ENCODE results near the gene ERBB2.

DNA sequence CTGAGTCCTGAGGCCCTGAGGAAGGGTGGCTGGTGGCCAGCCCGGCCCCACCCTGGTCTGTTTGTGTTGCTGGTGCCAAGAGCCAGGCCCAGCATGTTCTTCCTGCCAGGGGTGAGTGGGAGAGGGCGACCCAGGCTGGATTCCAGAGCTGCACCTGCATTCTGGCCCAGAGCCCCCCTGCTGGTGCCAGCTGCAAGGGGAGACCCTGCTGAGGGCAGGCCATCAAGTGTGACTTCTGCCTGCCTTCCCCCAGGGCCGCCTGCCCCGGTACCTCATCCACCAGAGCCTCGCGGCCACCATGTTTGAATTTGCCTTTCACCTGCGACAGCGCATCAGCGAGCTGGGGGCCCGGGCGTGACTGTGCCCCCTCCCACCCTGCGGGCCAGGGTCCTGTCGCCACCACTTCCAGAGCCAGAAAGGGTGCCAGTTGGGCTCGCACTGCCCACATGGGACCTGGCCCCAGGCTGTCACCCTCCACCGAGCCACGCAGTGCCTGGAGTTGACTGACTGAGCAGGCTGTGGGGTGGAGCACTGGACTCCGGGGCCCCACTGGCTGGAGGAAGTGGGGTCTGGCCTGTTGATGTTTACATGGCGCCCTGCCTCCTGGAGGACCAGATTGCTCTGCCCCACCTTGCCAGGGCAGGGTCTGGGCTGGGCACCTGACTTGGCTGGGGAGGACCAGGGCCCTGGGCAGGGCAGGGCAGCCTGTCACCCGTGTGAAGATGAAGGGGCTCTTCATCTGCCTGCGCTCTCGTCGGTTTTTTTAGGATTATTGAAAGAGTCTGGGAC is 37.1 kb upstream of the ERBB2 start:
- TF ChIP-seq, protein P1, sequence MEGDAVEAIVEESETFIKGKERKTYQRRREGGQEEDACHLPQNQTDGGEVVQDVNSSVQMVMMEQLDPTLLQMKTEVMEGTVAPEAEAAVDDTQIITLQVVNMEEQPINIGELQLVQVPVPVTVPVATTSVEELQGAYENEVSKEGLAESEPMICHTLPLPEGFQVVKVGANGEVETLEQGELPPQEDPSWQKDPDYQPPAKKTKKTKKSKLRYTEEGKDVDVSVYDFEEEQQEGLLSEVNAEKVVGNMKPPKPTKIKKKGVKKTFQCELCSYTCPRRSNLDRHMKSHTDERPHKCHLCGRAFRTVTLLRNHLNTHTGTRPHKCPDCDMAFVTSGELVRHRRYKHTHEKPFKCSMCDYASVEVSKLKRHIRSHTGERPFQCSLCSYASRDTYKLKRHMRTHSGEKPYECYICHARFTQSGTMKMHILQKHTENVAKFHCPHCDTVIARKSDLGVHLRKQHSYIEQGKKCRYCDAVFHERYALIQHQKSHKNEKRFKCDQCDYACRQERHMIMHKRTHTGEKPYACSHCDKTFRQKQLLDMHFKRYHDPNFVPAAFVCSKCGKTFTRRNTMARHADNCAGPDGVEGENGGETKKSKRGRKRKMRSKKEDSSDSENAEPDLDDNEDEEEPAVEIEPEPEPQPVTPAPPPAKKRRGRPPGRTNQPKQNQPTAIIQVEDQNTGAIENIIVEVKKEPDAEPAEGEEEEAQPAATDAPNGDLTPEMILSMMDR (conservative IDR thresholded peaks at IDR 0.05; ENCODE audit: low read depth, low read length), result no peak
- TF ChIP-seq POLR2A (IDR thresholded peaks at IDR 0.05; ENCODE audit: low read depth, low read length) (no peak), RAD21 (IDR thresholded peaks at IDR 0.05; ENCODE audit: low read length) (no peak), MXI1 (IDR thresholded peaks at IDR 0.05; ENCODE audit: borderline replicate concordance, low read depth, low read length) (no peak), BHLHE40 (IDR thresholded peaks at IDR 0.05; ENCODE audit: low read depth, low read length) (no peak), MAFK (IDR thresholded peaks at IDR 0.05; ENCODE audit: low read depth, low read length) (no peak), SMC3 (IDR thresholded peaks at IDR 0.05; ENCODE audit: low read depth, low read length) (no peak)
- TF ChIP-seq, protein P2, sequence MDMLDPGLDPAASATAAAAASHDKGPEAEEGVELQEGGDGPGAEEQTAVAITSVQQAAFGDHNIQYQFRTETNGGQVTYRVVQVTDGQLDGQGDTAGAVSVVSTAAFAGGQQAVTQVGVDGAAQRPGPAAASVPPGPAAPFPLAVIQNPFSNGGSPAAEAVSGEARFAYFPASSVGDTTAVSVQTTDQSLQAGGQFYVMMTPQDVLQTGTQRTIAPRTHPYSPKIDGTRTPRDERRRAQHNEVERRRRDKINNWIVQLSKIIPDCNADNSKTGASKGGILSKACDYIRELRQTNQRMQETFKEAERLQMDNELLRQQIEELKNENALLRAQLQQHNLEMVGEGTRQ (IDR thresholded peaks at IDR 0.05; ENCODE audit: low read depth, low read length), result no peak

Measured in IMR-90 (cell line).